Measurements from ENCODE around the gene SHANK2. TPM values are rescaled to one million over a fixed set of nuclear protein-coding genes. Genes with fewer than 3 reads are reported as not detected.

The SHANK2 gene
- total and polyA plus RNA-seq, 2 of the 4 experiments (the other 2 are of a cell fraction) = 1.6 to 2.2 TPM

- no peak overlapping the region for H3K27ac ChIP-seq (ENCODE audit: insufficient read depth, low read length)
- H2AFZ ChIP-seq (replicated peaks; ENCODE audit: low read length, poor library complexity) = no peak overlapping the region
- H2AK9ac ChIP-seq (replicated peaks; ENCODE audit: low read depth, low read length, poor library complexity) = no peak overlapping the region
- no peak overlapping the region for H2BK120ac ChIP-seq (ENCODE audit: low read depth, low read length)
- no peak overlapping the region for H3K56ac ChIP-seq (ENCODE audit: extremely low read depth, insufficient read depth, low read length)
- H4K5ac ChIP-seq (ENCODE audit: low read depth, low read length) = no peak overlapping the region
- no peak overlapping the region for H3K4me3 ChIP-seq (ENCODE audit: insufficient read depth, low read depth, low read length)
- ChIA-PET CTCF (no interaction called here), POLR2A (ENCODE audit: unreplicated experiment) (no interaction called here)
- H4K8ac ChIP-seq (ENCODE audit: low read depth in 2 of 2, low read length in 2 of 2) = no peak overlapping the region
- BruUV-seq (replicated peaks) = no TSS peak
- H2AK5ac ChIP-seq (ENCODE audit: low read depth, low read length) = no peak overlapping the region
- ATAC-seq (ENCODE audit: low read depth) (no peak), DNase-seq (no peak)
- H3K4me2 ChIP-seq (ENCODE audit: low read depth, low read length) = no peak overlapping the region
- no peak overlapping the region for H3K18ac ChIP-seq (ENCODE audit: low read depth, low read length)
- H3K4me1 ChIP-seq (ENCODE audit: control insufficient read depth, insufficient read depth, low read length) = peaks cover 4% of the 10 kb centered on the region
- no peak overlapping the region for H3K23ac ChIP-seq (ENCODE audit: low read depth, low read length)
- H3K4ac ChIP-seq (ENCODE audit: low read depth, low read length) = no peak overlapping the region
- in situ Hi-C loops (cut with MboI; ENCODE audit: low sequenced_read_pairs) (no loop called here), dilution Hi-C loops (cut with HindIII; ENCODE audit: low sequenced_read_pairs, unreplicated experiment) (no loop called here), intact Hi-C loops (cut with micrococcal nuclease) (no loop called here)
- H2BK15ac ChIP-seq (ENCODE audit: low read depth, low read length) = no peak overlapping the region
- no peak overlapping the region for H4K91ac ChIP-seq (ENCODE audit: insufficient read depth, low read depth, low read length)
- H3K9me3 ChIP-seq (ENCODE audit: control insufficient read depth, insufficient read depth, low read length) = no peaks in the 10 kb centered on the region; the same call in 1 of the 2 replicates
- H3K27me3 ChIP-seq (ENCODE audit: control insufficient read depth, insufficient read depth, low read length) = no peaks in the 10 kb centered on the region
- no peak overlapping the region for H3K9ac ChIP-seq (ENCODE audit: low read depth, low read length)
- no peak overlapping the region for H2BK20ac ChIP-seq (ENCODE audit: low read depth, low read length)
- peaks cover 0 to 3% of the 10 kb centered on the region in 2 experiments; a peak in 3 of 4 replicates for H3K79me1 ChIP-seq (ENCODE audit: low read depth in 1 of 2, low read length in 2 of 2)
- 65% methylated on average over 3 of the region's 6 CpGs; no CpG with 5 or more reads in 1 of the 2 experiments for WGBS, 2 experiments (ENCODE audit: extremely low coverage in 2 of 2, insufficient read length in 1 of 2)
- peaks cover 5% of the 10 kb centered on the region; the same call in 1 of the 2 replicates for H4K20me1 ChIP-seq (ENCODE audit: insufficient read depth, low read length)
- peaks cover 11% of the 10 kb centered on the region for H3K9me1 ChIP-seq (ENCODE audit: insufficient read depth, low read length)
- TF ChIP-seq RFX5 (IDR thresholded peaks at IDR 0.05; ENCODE audit: low read depth, low read length) (no peak), CTCF (conservative IDR thresholded peaks at IDR 0.05; ENCODE audit: low read depth, low read length) (no peak), BHLHE40 (IDR thresholded peaks at IDR 0.05; ENCODE audit: low read depth, low read length) (no peak), NFE2L2 (IDR thresholded peaks at IDR 0.05; ENCODE audit: low read depth, low read length) (no peak), CHD1 (IDR thresholded peaks at IDR 0.05; ENCODE audit: low read depth, low read length) (no peak), USF2 (IDR thresholded peaks at IDR 0.05; ENCODE audit: low read depth, low read length) (no peak), ELK1 (IDR thresholded peaks at IDR 0.05; ENCODE audit: borderline replicate concordance, low read depth, low read length) (no peak), POLR2A (IDR thresholded peaks at IDR 0.05; ENCODE audit: low read depth, low read length) (no peak)
- H3K36me3 ChIP-seq (ENCODE audit: control insufficient read depth, insufficient read depth, low read length) = peaks cover 16% of the 10 kb centered on the region
- no peak overlapping the region for H3K14ac ChIP-seq (replicated peaks; ENCODE audit: low read depth, low read length)
- no peak overlapping the region for H2BK5ac ChIP-seq (ENCODE audit: low read depth, low read length, poor library complexity, severe bottlenecking)
These were observed 14.5 kb downstream of the SHANK2 start for GRCh38 chr11:71237853-71238252.
